ENCODE measurements around the gene RAB5IF.
"Not testable (repeated sequence)": the region's sequence is repeated elsewhere in the genome, so short reads cannot be mapped to it uniquely, and the experiment has no call there.

The RAB5IF gene

DNA sequence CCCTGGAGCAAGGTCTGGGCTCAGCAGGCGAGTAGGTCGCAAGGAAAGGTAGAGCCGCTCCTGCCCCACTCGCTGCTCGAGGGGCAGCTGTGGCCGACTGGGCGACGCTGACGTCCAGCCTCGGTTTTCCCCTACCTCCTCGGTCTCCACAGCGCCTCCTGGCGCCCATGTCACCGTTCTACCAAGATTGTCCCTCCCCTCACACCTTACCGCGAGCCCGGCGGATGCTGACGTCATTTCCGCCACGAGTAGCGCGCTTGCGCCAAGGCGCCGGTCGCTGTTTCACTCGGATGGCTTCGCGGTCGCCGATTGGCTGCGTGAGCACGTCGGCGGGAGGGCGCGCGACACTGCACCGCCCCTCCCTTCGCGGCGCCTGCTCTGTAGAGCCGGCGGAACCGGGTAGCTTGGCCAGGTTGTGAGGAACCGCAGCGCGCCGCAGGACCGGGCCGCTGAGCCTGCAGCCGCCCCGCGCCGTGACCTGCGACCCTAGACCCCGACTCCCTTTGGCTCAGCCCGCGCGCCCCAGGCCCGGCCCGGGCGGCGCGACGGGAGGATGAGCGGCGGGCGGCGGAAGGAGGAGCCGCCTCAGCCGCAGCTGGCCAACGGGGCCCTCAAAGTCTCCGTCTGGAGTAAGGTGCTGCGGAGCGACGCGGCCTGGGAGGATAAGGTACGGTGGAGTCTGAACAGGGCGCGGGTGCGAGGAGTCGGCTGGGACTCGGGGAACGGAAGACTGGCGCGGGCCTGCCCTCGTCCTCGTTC lies at the start of gene RAB5IF:
Gene RAB5IF, plus strand, starts transcription at position 381 of the 759 bp plus-strand sequence. Its CDS starts 173 bp downstream, at position 554.
- DNase-seq, result peak; percentile 97

GRCh38 chr20:36562724-36563123 lies 42.9 kb upstream of the RAB5IF start:
- DNase-seq, result peak; percentile 27

- DNase-seq, result no peak
These were observed 42.2 kb upstream of the RAB5IF start for GRCh38 chr20:36563374-36563773.

- not testable (repeated sequence) for DNase-seq
These were observed 41.4 kb upstream of the RAB5IF start for GRCh38 chr20:36564078-36564725.

- not testable (repeated sequence) for DNase-seq
These were observed 40.9 kb upstream of the RAB5IF start for GRCh38 chr20:36564726-36565121.

- no peak for DNase-seq
These were observed 40.1 kb upstream of the RAB5IF start for GRCh38 chr20:36565520-36565919.

DNA sequence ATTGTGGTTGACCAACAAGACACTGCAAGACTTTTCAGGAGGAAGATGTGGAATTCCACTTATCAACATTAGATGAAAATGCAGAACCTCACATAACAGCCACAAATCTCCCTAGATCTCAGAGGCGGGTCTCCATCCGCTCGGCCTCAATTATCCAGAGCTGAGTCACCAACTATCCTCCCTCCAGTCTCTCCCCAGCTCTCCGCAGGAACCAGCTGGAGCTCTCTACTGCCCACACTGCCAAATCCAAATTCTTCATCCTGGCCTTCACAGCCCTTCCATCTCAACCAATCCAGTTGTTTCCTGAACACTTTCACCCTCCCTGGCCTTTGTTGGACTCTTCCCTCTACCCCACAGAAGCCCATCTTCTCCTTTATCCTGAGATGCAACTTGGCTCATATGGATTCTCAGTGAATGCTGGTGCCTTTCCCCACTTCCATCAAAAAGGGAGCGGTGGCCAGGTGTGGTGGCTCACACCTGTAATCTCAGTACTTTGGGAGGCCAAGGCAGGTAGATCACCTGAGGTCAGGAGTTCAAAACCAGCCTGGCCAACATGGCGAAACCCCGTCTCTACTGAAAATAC lies 35.6 kb upstream of the RAB5IF start:
- peak; percentile 10 for DNase-seq

DNA sequence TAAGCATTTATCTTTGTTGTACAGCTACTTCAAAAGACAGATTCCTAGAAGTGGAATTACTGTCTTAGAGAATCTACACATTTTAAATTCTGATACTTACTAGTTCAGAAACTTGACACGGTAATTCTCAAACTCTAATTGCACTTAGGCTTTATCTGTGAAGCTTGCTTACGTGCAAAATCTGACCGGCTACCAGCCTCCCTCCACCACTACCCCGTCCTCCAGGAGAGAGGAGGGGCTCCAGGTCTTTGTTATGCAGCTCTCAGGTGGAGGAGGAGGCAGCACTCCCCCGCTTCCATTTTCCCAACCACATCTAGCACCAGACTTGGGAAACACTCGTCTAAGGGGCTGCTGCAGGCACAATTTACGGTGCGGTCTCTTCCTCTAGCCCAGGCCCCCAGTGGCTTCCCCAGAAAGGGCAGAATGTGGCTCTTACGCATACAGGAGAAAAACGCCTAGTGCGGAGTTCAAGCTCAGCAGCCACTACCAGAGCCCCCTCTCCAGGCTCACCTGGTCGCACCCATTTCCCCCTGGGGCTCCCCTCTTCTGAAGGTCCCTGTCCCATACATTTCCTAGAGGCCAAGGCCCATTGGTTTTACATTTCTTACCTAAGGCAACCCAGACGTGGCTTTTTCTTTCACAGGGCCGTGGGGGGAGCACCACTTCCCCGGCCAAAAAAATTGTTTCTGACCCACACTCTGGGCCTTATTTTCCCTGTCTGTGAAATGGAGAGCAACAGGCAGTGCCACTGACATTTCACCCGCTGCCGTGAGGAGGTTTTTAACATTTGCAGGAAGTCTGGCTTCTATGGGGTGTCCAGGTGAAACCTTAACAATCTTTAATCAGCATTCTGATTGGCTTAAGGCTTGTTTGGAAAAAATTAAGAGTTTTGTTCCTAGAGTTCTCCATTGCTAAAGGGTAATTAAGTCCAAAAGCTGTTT lies 33.7 kb upstream of the RAB5IF start:
- no peak for DNase-seq

- DNase-seq, result no peak
These were observed 32.9 kb upstream of the RAB5IF start for GRCh38 chr20:36572701-36573102.

- DNase-seq, result peak; percentile 89
These were observed 32.3 kb upstream of the RAB5IF start, which contains the start of gene TGIF2 for GRCh38 chr20:36573103-36573797. TSS of gene TGIF2 (plus strand) at chr20:36573597. CDS start at chr20:36578775, 5,178 bp downstream.

GRCh38 chr20:36573798-36574365 lies 31.7 kb upstream of the RAB5IF start:
- DNase-seq, result peak; percentile 57

DNA sequence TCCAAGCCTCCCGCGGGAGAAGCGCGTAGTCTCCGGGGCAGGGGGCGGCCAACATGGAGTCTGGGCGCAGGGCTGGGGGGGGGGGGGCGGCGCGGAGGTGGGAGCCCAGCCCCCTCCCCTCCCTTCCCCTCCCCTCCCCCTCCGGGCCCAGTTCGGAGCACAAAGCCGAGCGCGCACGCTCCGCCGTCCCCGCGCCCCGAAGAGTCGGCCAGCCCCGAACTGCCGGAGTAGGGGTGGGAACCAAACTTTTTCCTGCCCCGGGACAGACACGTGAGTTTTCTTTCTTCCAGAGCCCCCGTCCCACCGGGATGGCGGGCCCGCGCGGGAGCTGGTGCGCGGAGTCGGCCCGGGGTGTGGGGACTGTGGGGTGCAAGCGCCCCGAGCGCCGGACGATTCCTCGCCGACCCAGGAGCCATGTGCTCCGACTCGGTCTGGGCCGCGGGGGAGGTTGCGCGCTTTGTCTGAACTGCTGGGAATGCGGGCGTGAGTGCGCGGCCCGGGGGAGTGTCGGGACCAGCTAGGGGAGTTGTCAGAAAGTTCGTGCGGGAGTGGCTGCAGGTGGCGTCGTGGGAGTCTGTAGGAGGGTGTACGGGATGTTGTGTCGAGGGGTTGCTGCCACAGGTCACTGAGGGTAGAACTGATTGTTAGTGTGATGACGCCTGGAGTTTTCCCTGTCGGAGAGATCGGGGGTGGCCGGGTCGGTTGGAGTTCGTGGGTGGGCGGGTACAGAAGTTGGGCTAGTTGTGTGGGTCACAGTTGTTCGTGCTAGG lies 31.0 kb upstream of the RAB5IF start:
- peak; percentile 57 for DNase-seq

- DNase-seq, result no peak
These were observed 29.5 kb upstream of the RAB5IF start for GRCh38 chr20:36576081-36576445.

GRCh38 chr20:36578356-36579041 lies 27.1 kb upstream of the RAB5IF start:
- DNase-seq, result no peak

DNA sequence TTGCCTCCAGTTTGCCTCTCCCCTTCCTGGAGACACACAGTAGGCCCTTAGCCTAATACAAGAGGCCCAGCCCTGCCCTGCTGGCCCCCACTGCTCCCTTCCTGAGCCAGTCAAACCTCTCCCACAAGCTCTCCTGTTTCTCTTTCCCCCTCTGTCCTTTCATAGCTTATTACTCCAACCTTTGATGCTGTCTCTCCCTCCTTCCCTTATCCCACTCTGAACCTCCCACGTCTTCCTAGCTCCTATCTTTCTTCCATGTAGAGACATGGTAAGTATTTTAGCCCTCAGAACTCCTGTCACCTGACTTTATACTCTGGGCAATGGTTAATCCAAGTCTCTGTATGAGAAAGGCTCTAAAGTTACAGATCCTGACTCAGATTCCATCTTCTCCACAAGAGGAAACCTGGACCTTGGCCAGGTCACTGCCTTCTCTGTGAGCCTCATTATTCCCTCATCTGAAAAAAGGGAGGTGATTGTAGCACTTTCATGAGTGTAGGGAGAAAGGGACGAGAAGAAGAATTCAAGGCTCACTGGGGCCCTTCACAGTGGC lies 25.5 kb upstream of the RAB5IF start:
- DNase-seq, result no peak

- no peak for DNase-seq
These were observed 23.3 kb upstream of the RAB5IF start for GRCh38 chr20:36582322-36582721.

DNA sequence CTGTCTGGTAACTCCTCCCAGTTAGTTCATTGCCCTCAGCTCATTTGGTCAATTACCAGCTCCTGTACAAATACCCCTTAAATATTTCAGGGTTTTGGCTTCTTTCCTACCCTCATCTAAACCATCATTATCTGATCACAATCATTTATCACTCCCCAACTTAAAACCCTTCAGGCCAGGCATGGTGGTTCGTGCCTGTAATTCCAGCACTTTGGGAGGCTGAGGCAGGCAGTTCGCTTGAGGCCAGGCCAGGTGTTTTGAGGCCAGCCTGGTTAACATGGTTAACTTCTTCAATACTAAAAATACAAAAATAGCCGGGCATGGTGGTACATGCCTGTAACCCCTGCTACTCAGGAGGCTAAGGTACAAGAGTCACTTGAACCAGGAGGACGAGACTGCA lies 22.8 kb upstream of the RAB5IF start:
- DNase-seq, result no peak

DNA sequence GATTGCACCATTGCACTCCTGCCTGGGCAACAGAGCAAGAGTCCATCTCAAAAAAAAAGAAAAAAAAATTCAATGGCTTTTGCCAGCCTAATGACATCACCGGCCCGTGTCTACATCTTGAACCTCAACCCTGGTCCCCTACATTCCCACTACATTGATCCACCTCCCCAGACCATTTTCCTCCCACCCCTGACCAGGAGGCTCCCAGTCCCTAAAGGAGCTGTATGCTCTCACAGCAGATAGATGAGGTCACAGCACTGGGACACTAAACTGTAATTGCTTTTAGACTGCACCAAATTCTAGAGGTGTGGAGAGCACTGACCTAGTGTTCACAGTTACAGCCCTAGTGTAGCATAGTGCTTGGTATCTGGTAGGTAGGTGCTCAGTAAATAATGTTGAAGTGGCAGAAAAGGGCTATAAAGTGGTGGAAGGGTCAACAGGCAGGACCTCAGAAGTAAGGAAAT lies 21.5 kb upstream of the RAB5IF start:
- DNase-seq, result no peak

- DNase-seq, result peak; percentile 76
These were observed 20.0 kb upstream of the RAB5IF start for GRCh38 chr20:36585410-36586125.
